Inflammatory macrophage treated with lipopolysaccharide for 1 hour (primary cell): ENCODE data around the gene FOXN3.
"Not testable (repeated sequence)": the region's sequence is repeated elsewhere in the genome, so short reads cannot be mapped to it uniquely, and the experiment has no call there.

ENCODE experiments used
- DNase-seq, 2 donors: peaks; one replicate each; pipeline ENCODE4 v3.0.0-alpha.2; 2020 to 2022

FOXN3 gene

DNA sequence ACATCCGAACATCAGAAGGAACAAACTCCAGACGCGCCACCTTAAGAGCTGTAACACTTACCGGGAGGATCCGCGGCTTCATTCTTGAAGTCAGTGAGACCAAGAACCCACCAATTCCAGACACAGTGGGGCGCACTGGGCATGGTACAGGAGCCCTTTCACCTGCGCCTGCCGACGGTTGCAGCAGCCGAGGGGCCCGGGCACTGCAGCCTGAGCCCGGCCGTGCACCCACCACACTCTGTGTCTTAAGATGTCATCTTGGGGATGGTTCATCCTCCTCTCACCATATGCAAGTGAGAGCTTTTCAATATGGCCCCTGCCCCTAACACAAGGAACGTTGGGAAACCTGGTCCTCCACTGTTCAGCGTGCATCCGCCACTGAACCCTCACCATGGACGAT lies 304.3 kb downstream of the FOXN3 start:
- no peak for DNase-seq

DNA sequence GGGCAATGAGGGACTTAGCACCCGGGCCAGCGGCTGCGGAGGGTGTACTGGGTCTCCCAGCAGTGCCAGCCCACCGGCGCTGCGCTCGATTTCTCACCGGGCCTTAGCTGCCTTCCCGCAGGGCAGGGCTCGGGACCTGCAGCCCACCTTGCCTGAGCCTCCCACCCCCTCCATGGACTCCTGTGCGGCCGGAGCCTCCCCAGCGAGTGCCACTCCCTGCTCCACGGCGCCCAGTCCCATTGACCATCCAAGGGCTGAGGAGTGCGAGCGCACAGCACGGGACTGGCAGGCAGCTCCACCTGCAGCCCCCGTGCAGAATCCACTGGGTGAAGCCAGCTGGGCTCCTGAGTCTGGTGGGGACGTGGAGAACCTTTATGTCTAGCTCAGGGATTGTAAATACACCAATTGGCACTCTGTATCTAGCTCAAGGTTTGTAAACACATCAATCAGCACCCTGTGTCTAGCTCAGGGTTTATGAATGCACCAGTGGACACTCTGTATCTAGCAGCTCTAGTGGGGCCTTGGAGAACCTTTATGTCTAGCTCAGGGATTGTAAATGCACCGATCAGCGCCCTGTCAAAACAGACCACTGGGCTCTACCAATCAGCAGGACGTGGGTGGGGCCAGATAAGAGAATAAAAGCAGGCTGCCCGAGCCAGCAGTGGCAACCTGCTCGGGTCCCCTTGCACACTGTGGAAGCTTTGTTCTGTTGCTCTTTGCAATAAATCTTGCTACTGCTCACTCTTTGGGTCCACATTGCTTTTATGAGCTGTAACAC lies 305.1 kb downstream of the FOXN3 start:
- DNase-seq: not testable (repeated sequence)

DNA sequence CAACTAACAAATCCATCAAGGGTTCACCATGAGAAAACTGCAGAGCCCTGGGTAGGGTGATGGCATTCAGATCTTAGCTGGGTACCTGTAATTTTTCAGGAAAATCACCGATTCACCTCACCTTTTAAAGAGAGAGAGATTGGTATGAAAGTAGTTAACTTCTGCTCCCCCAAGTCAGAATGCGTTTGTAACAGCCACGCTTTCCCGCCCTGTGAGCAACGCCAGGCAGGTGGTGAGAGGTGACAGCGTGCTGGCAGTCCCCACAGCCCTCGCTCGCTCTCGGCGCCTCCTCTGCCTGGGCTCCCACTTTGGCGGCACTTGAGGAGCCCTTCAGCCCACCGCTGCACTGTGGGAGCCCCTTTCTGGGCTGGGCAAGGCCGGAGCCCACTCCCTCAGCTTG lies 305.8 kb downstream of the FOXN3 start:
- not testable (repeated sequence) for DNase-seq

DNA sequence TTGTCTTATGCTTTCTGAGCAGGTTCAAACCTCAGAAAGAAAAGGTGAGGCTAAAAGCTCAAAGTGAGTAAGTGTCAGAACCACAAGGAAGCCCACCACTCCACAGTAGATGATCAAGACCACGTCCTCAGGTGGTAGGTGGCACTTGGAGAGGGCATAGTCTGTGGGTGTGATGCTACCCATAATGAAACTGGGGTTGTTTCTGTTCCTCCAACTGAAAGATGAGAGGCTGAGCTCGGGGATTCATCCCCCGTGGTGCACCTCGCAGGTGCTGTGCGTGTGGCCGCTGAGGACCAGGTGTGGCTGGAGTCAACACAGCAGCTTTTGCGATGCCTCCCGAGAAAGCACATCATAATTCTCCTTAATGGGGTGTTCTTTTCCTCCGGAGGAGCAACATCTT lies 306.9 kb downstream of the FOXN3 start:
- DNase-seq: no peak

DNA sequence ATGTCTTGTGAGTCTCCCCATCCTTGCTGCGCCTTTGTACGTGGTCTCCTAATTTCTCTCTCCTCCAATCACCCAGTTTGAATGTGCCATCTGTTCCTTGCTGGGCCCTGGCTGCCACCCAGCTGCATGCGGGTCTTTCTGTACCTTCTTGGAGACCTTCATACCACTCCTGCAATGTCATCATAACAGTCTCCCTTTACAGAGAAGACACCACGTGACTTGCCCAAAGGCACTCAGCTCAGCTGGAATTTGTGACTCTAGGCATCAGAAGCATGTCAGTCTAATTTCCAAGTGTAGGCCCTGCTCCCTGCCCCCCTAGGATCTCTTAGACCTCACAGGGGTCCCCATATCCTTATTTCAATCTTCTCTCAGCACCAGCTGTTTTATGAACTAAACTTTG lies 308.4 kb downstream of the FOXN3 start:
- no peak for DNase-seq

DNA sequence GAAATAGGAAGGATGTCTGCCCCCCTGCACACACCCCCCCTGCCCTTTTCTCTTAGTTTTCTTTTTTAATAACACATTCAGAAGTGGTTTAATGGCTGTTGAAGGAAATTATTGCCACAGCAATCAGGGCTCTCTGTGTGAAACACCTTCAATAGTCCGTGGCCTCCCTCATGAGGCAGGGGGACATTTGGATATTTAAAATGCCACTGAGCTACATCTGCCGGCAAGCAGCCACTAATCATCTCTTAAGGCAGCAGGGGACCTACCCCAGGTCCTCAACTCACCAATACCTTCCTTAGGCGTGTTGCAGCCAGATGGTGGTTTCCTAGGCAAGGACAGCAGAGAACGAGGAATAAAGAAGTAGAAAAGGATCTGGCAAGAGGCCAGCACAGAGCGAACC lies 309.4 kb downstream of the FOXN3 start:
- no peak for DNase-seq
